ENCODE measurements around the gene SCGB2A2.

DNA sequence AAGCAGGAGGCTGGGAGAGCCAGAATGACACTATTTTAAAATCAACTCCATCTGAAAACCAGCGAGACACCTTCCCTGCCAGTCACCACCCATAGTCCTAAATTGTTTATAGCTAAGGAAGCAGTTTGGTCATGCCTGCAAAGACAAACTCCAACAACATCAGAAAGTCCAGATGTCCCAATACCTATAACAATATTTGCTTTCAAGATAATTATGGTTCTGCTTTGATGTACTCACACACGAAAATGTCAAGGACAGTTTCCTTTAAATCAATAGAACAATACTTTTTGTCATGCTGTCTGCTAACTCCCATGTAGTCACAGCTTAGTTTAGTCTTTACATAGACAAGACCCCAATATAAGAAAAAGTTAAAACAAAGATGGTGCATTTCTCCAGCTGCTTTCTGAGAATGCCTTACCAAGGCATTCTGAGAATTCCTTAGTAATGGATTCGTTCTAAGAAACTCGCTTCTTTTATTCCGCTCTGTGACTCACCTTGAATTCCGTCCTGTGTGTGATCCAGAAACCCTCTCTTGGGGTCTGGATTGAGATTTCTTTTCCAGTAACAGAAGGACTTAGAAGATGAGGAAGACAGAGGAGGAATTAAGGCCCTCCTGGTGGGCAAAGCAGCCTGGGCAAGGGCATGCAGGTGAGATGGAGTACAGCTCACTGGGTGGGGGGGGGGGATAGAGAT, 9.6 kb upstream of the SCGB2A2 start:
- TF ChIP-seq POLR2AphosphoS5 (IDR thresholded peaks at IDR 0.05; ENCODE audit: low read depth), result no peak
- TF ChIP-seq, protein P1, sequence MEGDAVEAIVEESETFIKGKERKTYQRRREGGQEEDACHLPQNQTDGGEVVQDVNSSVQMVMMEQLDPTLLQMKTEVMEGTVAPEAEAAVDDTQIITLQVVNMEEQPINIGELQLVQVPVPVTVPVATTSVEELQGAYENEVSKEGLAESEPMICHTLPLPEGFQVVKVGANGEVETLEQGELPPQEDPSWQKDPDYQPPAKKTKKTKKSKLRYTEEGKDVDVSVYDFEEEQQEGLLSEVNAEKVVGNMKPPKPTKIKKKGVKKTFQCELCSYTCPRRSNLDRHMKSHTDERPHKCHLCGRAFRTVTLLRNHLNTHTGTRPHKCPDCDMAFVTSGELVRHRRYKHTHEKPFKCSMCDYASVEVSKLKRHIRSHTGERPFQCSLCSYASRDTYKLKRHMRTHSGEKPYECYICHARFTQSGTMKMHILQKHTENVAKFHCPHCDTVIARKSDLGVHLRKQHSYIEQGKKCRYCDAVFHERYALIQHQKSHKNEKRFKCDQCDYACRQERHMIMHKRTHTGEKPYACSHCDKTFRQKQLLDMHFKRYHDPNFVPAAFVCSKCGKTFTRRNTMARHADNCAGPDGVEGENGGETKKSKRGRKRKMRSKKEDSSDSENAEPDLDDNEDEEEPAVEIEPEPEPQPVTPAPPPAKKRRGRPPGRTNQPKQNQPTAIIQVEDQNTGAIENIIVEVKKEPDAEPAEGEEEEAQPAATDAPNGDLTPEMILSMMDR (IDR thresholded peaks at IDR 0.05; ENCODE audit: insufficient read depth, low read length), result no peak
- TF ChIP-seq, protein P2, sequence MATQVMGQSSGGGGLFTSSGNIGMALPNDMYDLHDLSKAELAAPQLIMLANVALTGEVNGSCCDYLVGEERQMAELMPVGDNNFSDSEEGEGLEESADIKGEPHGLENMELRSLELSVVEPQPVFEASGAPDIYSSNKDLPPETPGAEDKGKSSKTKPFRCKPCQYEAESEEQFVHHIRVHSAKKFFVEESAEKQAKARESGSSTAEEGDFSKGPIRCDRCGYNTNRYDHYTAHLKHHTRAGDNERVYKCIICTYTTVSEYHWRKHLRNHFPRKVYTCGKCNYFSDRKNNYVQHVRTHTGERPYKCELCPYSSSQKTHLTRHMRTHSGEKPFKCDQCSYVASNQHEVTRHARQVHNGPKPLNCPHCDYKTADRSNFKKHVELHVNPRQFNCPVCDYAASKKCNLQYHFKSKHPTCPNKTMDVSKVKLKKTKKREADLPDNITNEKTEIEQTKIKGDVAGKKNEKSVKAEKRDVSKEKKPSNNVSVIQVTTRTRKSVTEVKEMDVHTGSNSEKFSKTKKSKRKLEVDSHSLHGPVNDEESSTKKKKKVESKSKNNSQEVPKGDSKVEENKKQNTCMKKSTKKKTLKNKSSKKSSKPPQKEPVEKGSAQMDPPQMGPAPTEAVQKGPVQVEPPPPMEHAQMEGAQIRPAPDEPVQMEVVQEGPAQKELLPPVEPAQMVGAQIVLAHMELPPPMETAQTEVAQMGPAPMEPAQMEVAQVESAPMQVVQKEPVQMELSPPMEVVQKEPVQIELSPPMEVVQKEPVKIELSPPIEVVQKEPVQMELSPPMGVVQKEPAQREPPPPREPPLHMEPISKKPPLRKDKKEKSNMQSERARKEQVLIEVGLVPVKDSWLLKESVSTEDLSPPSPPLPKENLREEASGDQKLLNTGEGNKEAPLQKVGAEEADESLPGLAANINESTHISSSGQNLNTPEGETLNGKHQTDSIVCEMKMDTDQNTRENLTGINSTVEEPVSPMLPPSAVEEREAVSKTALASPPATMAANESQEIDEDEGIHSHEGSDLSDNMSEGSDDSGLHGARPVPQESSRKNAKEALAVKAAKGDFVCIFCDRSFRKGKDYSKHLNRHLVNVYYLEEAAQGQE (IDR thresholded peaks at IDR 0.05; ENCODE audit: insufficient replicate concordance, low read depth), result no peak
- TF ChIP-seq SPI1 (IDR thresholded peaks at IDR 0.05; ENCODE audit: borderline replicate concordance, low read depth), result no peak

Data from HL-60 (cell line).